ENCODE results near the gene DCAF11.
A peak's percentile ranks its signal among the peaks of the same experiment; 100 is the strongest.

Gene DCAF11

DNA sequence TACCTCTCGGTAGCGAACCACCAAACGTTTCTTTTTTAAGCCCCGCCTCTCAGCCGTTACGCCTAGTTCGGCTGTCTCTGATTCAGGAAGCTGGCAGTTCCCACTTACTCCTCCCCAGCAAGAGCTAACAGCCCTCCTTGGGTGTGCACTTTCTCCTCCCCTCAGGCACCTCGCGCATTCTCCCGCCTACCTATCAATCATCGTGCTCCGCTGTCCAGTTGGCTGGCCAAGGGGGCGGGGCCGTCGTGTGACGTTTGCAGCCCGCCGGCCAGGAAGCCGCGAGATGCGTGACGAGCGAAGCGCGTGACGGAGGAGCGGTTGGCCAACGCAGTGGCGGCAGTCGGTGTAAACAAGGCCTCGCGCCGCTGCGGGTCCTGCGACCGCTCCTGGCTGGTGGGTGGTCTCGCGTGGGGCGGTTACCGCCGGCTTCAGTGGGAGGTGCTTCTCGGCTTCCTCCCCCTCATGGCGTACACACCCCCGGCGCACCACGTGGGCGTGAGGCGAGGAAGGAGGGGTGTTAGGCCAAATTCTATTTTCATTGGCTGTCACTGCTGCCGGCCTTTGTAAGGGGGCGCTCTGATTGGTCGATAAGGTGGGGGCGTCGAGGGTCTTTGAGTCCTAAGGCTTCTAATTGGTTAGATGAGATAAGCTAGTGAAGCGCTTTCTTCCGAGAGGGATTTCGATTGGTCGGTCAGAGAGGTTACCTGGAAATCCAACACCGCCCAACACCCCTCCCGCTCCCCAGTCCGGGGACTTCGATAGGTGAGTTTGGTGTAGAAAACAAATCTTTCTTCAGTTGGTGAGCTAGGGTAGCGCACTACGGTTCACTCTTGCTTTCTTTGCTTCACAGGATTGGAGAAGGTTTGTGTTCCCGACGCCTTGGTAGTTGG, at the start of gene DCAF11, which contains the start of gene NRL:
Gene DCAF11 (plus strand): TSS at position 246 of the 890 bp plus-strand sequence. CDS start 818 bp downstream, outside the sequence.
Gene NRL (minus strand): TSS at position 418 of the 890 bp plus-strand sequence. CDS start 32,101 bp downstream, outside the sequence.
- TF ChIP-seq GATA1 (IDR thresholded peaks at IDR 0.05; ENCODE audit: low read depth, low read length) (no peak), POLR2A (IDR thresholded peaks at IDR 0.05; ENCODE audit: low read length) (peak; percentile 83)
- peak; percentile 100 for DNase-seq

DNA sequence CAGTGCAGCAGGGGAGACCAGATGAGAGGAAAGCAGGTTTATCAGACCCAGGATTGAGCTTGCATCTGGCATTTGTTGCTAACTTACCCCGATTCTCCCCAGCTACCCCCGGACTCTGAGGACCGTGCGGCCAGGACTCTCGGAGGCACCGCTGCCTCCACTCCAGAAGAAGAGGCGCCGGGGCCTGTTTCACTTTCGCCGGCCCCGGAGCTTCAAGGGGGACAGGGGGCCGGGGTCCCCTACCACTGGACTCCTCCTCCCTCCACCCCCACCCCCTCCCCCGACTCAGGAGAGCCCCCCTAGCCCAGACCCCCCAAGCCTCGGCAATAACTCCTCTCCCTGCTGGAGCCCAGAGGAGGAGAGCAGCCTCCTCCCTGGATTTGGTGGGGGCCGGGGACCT, 49.7 kb upstream of the DCAF11 start:
- DNase-seq, result no peak
- TF ChIP-seq POLR2A (IDR thresholded peaks at IDR 0.05; ENCODE audit: low read length), result no peak
- TF ChIP-seq GATA1 (IDR thresholded peaks at IDR 0.05; ENCODE audit: low read depth, low read length), result no peak

DNA sequence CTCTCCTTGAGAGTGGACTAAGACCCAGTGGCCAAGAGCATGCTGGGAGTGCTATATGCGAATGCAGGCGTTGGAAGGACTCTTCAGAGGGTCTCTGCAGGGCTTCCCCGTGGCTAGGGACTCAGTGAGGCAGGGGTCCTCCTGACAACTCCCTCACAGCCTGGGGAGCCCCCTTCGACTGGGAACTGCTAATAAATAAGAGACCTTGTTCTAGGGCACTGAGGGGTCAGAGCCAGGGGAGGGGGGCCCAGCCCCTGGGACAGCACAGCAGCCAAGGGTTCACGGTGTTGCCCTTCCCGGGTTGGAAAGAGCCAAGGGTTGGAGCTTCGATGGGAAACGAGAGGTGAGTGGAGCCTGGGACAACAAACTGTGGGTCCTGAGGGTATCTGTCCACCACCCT, 49.2 kb upstream of the DCAF11 start:
- DNase-seq, result no peak
- TF ChIP-seq POLR2A (IDR thresholded peaks at IDR 0.05; ENCODE audit: low read length), result no peak
- TF ChIP-seq GATA1 (IDR thresholded peaks at IDR 0.05; ENCODE audit: low read depth, low read length), result no peak

DNA sequence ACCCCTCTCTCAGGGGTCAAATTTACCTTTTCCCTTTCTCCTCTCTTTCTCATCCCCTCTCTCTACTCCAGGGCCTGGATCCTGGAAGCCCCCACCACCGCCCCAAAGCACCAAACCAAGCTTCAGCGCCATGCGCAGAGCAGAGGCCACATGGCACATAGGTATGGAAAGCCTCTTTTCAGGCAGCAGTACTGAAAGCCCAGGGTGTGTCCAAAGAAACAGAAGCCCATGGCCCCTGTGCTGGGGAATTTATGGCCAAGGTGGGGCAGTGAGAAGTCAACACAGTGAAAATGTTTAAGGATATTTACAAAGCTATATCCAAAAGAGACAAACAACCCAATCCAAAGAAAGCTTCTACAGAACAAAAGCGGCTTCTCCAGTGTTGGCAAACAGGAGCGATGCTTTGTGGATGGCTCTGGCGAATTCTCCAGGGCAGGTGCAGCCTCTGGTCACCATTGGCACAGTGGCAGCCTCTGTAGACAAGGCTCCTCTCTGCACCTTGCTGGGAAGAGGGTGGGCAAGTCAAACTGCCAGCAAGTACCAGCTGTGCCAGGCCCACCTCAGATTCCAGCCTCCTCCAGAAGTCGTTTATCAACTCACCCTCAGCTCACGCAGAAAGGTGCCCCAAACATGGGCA, 48.0 kb upstream of the DCAF11 start:
- TF ChIP-seq GATA1 (IDR thresholded peaks at IDR 0.05; ENCODE audit: low read depth, low read length) (no peak), POLR2A (IDR thresholded peaks at IDR 0.05; ENCODE audit: low read length) (no peak)
- DNase-seq, result no peak

GRCh38 chr14:24067133-24068082, 47.2 kb upstream of the DCAF11 start:
- no peak for DNase-seq
- TF ChIP-seq GATA1 (IDR thresholded peaks at IDR 0.05; ENCODE audit: low read depth, low read length) (no peak), POLR2A (IDR thresholded peaks at IDR 0.05; ENCODE audit: low read length) (no peak)

DNA sequence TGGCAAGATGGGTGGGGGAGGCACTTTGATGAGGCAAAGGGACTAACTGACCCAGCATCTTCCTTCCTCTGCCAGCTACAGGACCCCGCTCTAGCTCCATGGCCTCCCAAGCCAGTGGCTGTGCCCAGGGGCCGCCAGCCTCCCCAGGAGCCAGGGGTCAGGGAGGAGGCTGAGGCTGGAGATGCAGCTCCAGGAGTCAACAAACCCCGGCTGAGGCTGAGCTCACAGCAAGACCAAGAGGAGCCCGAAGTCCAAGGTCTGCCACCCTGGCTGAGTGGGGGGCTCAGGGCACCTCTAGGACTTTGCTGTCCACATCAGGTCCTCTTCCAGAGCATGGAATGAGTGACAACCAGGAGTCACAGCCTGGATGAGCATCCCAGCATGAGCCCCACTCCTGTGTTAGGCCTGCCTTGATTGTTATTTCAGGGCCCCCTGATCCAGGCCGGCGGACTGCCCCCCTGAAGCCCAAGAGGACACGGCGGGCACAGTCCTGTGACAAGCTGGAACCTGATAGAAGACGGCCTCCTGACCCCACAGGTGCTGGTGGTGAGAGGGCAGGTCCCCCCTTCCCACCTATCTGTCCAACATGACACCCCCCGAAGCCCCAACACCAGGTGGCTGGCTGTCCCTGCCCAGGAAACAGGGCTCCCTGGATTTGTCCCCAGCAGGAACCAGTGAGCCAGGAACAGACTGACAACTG, 45.7 kb upstream of the DCAF11 start:
- DNase-seq, result no peak
- TF ChIP-seq GATA1 (IDR thresholded peaks at IDR 0.05; ENCODE audit: low read depth, low read length), result no peak
- TF ChIP-seq POLR2A (IDR thresholded peaks at IDR 0.05; ENCODE audit: low read length), result no peak

DNA sequence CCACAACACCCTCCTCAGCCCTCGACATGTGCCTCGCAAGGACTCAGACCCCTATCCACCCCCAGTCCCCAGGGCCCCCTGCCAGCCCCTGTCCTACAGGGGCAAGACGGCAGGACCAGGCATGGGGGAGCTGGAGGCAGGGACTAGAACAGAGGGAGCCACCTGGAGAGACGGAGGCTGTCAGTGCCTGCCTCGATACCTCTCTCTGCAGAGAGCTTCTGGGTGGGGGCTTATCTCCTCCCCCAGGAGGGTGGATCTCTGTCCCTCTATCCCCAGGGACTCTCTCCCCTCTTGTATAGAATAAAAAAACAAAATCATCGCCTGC, 45.2 kb upstream of the DCAF11 start:
- no peak for TF ChIP-seq GATA1 (IDR thresholded peaks at IDR 0.05; ENCODE audit: low read depth, low read length)
- no peak for TF ChIP-seq POLR2A (IDR thresholded peaks at IDR 0.05; ENCODE audit: low read length)
- DNase-seq, result no peak

DNA sequence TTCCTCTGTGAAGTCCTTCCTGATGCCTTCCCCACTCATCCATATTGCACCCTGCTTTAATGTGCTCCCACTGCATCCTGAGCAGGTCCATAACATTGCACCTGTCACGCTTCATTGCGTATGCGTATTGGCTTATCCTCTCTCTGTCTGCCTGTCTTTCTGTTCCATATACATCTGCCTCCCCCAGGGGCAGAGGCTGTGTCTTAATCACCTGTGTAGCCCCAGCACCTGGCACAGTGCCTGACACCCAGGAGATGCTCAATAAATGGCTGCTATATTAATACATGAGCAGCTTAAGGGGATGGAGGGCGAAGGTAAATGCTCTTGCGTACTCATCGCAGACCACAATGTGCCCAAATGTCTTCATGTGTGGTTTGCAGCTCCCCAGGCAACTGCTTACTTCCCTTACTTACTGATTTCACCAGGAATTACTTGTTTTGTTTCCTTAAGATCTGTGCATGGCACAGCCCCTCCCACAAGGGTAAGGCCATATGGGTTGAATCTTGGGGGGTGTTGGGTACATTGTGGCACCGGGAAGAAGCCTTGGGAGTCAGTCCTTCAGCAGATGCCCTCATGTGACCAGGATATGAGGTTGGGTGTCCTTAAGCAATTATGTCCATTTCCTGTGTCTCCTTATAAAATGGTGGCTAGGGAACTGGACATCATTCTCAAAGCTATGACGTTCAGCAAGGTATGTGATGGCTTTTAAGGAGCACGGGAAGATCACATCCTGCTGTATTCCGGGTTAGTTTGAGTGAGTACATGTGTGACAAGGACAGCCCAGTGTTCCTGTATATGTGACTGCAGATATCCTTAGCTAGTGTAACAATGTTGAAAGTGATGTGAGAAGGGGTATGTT, 44.1 kb upstream of the DCAF11 start:
- TF ChIP-seq GATA1 (IDR thresholded peaks at IDR 0.05; ENCODE audit: low read depth, low read length) (no peak), POLR2A (IDR thresholded peaks at IDR 0.05; ENCODE audit: low read length) (no peak)
- DNase-seq, result no peak

DNA sequence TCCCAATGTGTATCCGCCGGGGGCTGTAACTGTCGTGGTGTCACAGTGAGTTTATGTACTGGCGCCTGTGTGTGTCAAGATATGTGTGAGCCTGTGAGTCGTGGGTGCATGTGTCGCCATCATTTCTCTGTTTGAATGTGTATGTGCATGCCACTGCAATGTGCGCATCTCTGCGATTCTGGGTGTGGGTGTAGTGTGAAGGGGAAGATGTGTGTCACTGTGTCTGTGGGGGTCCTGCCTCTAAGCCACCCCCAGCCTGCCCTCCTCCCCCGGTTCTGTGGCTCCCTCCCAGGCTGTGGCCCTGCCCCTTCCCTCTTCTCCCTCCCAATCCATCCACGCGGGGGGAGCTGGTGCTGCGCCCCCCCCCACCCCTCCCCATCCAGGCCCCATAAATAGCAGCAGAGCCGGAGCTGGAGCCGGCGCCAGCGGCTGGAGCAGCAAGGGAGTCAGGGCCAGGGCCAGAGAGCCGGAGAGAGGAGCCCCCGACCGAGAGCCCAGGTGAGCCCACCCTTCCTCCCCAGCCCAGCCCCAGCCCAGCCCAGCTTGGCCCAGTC, 43.4 kb upstream of the DCAF11 start, which contains the start of gene CPNE6:
Gene CPNE6 (plus strand): TSS at position 419 of the 554 bp plus-strand sequence. CDS start 1,375 bp downstream, outside the sequence.
- TF ChIP-seq GATA1 (IDR thresholded peaks at IDR 0.05; ENCODE audit: low read depth, low read length), result no peak
- TF ChIP-seq POLR2A (IDR thresholded peaks at IDR 0.05; ENCODE audit: low read length), result no peak
- no peak for DNase-seq

GRCh38 chr14:24071836-24072430, 42.6 kb upstream of the DCAF11 start:
- TF ChIP-seq GATA1 (IDR thresholded peaks at IDR 0.05; ENCODE audit: low read depth, low read length), result no peak
- no peak for TF ChIP-seq POLR2A (IDR thresholded peaks at IDR 0.05; ENCODE audit: low read length)
- no peak for DNase-seq

GRCh38 chr14:24072436-24072835, 42.1 kb upstream of the DCAF11 start:
- DNase-seq, result no peak
- no peak for TF ChIP-seq GATA1 (IDR thresholded peaks at IDR 0.05; ENCODE audit: low read depth, low read length)
- no peak for TF ChIP-seq POLR2A (IDR thresholded peaks at IDR 0.05; ENCODE audit: low read length)

Data from erythroblast (primary cell).